Measurements from ENCODE around the gene C1orf122.
"Not testable (repeated sequence)": the region's sequence is repeated elsewhere in the genome, so short reads cannot be mapped to it uniquely, and the experiment has no call there.

The C1orf122 gene

DNA sequence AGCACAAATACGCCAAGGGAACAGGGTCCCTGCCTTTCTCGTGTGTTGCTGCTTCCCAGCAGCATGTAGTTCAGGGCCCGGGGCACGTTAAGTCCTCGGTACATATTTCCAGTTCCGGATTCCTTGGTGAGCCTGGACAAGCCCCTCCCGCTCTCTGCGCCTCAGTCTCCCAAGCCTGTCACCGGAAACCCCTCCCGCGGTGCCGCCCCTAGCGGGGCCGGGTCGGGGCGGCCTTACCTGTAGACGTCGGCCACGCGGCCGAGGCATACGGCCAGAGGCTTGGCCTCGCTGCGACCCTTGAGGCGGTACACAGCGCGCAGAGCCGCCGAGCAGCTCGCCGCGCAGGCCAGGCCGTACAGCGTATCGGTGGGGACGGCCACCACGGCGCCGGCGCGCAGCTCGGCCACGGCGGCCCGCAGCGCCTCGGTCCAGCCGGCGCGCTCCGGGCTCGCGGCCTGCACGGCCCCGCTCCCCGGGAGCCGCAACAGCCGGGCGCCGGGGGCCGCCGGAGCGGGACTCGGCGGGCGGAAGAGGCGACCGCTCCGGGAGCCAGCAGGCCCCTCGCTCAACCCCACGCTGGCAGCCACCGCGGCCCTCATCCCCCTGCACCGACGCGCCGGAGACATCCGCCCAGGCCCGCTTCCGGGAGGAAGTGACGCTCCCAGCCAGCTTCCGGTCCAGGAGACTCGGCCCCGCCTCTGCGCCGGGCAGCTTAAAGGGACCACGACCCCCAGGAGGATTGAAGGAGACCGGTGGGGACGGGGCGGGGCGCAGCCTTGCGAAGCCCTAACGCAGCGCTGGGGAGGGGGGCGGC, at the start of gene C1orf122, which contains the start of gene YRDC:
Gene C1orf122 (plus strand): TSS at position 236 of the 814 bp plus-strand sequence. CDS start 615 bp downstream, outside the sequence.
Gene YRDC (minus strand): TSS at position 654 of the 814 bp plus-strand sequence. CDS start 28 bp downstream, at position 626.
- peak; percentile 100 for DNase-seq (ENCODE audit: insufficient read length, low spot score)
- FAIRE-seq, result peak; percentile 85

DNA sequence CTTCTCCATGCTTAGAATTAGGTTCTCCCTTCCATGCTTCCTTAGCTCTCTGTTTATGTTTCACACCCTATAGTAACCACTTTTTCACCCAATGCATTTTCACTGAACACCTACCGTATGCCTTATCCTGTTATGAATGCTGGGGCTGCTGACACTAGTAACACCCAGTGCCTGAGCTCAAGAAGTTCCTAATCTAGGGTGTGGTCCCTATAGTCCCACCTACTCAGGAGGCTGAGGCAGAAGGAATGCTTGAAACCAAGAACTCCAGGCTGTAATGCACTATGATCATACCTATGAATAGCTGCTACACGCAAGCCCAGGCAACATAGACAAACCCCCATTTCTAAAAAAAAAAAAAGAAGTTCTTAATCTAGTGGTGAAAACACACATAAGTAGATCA, 48.1 kb upstream of the C1orf122 start:
- DNase-seq (ENCODE audit: insufficient read length, low spot score) (no peak), FAIRE-seq (no peak)

DNA sequence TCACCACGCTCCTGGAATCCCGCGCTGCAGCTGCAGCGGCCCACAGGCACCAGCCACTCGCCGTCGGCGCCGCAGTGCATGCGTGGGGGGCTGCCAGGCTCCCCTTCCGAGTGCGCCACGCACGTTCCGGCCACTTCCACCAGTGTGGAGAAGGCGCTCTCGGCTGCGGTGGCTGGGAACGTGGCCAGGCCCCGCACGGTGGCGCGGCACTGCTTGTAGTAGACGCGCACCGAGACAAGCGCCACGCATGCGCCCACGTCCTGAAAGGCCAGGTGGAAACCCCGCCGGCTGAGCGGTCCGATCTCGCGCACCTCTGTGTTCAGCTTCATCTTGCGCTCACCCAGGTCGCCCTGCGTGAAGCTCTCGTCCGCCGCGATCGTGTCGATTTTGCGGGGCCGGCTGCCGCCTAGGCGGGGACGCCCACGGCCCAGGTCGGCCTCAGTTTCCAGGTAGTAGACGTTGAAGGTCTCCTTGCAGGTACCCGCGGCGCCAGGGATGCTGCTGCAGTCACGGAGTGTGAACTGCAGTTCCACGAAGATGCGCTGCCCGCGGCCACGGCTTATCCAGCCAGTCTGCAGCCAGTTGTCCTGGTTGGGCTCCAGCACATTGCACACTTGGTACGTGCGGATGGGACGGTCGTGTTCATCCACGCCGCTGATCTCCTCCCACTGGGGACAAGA, 46.0 kb upstream of the C1orf122 start:
- DNase-seq (ENCODE audit: insufficient read length, low spot score), result no peak
- no peak for FAIRE-seq

DNA sequence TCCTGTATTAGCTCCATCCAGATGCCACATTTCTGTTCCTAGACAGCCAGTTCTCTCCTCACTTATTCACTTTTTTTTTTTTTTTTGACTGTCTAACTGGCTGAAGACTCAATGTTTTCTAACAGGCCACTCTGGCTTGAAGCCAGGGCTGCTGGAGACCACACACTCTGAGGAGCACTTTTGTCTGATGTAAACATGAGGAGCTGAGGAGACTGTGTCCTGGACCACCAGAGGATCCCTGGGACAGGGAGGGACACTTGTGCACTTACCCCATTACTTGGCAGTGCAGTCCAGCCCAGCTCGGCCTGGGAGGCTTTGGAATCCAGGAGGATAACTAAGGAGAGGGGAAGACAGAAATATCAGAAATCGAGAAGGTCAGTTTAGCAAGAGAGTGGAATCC, 45.1 kb upstream of the C1orf122 start:
- FAIRE-seq, result no peak

DNA sequence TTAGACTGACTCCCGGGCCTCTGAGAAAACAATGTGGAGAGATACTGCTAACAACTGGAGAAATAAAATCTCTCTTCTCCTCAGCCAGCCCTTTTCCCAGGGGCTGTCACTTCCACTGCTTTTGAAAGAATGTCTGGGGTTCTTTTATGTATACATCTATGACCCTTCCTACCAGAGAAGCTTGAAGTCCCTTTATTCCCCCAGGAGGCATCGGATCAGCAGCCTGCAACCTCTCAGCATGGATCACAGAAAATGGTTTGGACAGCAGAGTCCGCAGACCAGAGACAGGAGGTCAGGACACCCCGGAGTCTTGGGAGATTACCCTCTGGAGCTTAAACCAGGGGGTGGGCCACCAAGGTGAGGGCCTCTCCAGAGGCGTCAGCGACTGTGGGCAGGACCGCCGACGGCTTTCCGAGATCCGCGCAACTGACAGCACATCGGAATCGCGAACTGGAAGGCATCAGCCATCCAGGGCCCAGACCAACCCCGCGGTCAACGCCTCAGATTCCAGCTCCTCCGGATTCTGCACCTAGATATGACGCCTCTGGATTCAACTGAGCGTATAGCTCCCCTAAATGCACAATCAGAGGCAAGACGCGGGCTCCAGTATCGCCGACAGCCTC, 43.7 kb upstream of the C1orf122 start:
- DNase-seq (ENCODE audit: insufficient read length, low spot score) (no peak), FAIRE-seq (no peak)

More for the DNA sequence above, 45.1 kb upstream of the C1orf122 start:
- DNase-seq (ENCODE audit: insufficient read length, low spot score), result no peak

DNA sequence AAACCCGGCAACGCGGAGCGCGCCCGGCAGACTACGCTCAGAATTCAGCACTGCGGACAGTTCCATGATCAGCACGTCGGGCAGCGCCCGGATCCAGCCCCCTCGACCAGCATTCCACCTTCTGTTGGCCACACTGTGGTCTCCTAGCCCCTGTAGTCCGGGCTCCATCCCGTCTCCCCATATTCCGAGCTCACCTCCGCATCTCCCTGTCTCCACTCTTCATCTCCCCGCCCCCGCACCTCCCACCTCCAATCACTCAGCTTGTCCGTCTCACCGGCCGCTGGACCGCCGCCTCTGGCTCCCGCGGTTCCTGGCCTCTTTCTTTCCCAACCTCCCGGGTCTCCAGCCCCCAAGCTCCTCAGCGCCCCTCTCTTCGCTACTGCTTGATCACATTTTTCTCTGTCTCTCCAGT, 43.2 kb upstream of the C1orf122 start:
- FAIRE-seq (no peak), DNase-seq (ENCODE audit: insufficient read length, low spot score) (no peak)

DNA sequence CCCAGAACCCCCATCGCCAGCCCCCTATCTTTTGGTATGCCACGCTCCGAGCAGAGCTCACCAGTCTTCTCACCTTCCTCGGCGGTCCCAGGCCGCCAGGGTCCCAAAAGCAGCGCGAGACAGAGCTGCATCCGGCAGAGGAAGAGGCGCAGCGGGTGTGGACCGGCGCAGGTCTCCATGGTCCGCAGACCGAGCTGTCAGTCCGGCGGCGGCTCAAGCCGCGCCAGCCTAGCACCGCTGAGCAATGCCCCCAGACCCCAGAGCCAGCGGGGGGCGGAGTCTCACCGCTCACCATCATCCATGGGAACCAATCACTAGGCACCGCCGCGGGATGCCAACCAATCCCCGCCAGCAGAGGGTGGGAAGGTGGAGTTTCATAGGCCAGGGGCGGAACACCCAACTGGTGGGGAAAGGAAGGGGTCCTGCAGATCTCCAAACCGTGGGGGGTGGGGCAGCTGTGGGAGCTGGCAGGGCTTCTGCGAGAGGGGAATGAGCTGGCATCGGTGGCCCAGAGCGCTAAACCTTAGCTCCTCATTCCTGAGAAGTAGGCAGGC, 42.6 kb upstream of the C1orf122 start, which contains the start of gene EPHA10:
Gene EPHA10 (minus strand): TSS at position 233 of the 554 bp plus-strand sequence. CDS start 54 bp downstream, at position 179.
- FAIRE-seq (no peak), DNase-seq (ENCODE audit: insufficient read length, low spot score) (no peak)

DNA sequence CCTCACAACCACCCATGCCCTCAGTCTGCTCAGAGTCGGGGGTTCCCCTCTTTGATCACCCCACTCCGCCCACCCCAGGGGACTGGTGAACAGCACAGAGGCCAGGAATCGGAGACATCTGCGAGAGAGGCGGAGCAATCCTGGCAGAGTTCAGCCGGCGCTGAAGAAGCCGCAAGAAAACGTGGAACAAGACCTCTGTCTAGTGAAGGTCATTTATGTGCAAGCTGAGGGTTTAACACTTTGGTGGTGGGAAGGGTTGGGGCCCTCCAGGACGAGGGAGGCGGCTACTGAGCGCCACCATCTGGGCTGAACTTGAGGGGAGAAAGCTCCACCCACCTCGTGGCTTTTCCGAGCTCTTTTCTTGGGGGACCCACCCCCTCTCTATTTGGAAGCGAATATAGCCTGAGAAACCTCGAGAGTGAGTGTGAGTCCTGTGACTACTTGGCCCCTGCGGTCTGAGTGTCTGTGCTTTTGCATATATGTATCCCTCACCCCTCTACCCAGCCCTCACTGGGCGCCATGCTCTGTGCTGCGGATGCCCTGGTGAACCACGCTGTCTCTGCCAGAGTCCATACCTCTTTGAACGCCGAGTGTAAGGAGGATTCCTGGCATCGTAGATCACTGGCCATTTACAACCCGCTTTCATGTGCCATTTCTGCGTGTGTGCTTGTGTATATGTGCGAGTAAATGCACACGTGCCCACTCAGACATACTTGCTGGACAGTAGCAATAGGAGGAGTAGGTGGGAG, 41.5 kb upstream of the C1orf122 start:
- DNase-seq (ENCODE audit: insufficient read length, low spot score) (no peak), FAIRE-seq (no peak)

DNA sequence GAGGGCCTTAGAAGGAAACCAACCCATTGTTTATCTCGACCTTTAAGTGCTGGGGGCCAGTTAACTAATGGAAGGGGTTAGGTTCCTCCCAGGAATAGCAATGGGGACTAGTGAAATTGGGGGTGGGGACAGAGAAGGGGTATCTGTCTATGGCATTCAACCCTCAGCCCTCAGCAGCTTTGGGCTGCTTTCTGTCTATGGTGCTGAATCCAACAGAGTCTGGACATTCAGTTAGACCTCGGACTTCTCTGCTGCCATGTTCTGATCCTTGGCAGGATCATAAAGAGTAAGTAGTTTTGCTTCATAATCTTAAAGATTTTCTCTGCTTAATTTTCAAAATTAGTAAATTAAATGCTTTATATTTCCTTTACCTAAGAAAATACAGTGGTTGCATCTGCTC, 40.1 kb upstream of the C1orf122 start:
- no peak for FAIRE-seq

DNA sequence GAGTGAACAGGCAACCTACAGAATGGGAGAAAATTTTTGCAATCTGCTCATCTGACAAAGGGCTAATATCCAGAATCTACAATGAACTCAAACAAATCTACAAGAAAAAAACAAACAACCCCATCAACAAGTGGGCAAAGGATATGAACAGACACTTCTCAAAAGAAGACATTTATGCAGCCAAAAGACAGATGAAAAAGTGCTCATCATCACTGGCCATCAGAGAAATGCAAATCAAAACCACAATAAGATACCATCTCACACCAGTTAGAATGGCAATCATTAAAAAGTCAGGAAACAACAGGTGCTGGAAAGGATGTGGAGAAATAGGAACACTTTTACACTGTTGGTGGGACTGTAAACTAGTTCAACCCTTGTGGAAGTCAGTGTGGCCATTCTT, 36.1 kb upstream of the C1orf122 start:
- DNase-seq (ENCODE audit: insufficient read length, low spot score); FAIRE-seq: not testable (repeated sequence)

More for the DNA sequence above, 40.1 kb upstream of the C1orf122 start:
- no peak for DNase-seq (ENCODE audit: insufficient read length, low spot score)

DNA sequence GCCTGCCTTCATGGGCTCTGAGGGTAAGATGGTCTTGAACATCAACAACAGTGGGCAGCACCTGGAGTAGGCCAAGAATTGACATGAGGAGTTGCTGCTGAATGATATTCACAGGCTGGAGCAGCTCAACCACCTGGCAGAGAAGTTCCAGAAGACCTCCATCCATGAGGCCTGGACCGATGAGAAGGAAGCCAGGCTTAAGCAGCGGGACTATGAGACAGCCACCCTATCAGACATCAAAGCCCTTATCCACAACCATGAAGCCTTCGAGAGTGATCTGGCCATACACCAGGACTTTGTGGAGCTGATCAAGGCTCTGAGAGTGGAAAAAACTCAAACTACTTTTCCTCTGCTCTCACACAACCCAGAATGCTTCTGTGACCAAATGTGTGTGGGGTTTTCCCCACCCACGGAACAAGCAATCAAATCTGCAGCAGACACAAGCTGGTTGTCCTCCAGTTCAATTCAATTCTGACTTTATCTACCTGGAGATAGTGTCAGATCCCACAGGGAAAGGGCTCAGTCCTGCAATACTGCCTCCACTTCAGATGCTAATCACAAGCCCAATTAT, 30.6 kb upstream of the C1orf122 start:
- DNase-seq (ENCODE audit: insufficient read length, low spot score), result no peak
- FAIRE-seq, result no peak

DNA sequence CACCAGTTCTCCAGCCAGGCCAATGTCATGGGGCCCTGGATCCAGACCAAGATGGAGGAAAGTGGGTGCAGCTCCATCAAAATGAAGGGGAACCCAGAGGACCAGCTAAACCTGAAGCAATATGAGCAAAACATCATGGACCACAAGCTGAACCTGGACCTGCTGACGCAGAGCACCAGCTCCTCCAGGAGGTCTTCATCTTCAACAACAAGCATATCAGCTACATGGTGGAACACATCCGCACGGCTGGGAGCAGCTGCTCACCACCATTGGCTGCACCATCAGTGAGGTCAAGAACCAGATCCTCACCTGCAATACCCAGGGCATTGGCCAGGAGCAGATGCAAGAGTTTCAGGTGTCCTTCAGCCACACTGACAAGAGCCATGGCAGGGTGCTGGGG, 28.9 kb upstream of the C1orf122 start:
- FAIRE-seq (no peak), DNase-seq (ENCODE audit: insufficient read length, low spot score) (no peak)

DNA sequence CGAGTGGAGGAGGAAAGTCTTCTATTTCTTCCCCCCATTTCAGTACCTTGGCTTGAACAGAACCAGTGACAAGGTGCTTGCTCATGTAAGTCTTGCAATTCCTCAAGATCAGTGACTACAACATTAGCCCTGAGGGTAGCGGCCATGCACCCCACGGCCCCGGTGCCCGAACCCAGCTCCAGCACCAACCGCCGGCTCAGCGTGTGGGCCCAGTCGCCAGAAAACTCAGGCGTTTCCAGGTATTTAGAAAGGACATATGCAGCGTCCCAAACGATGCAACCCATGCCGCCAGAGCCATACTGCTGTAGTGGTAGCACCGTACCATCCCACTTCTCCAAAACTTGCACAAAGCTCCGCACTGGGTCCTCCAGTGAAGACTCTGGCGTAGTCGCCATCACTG, 25.1 kb upstream of the C1orf122 start:
- DNase-seq (ENCODE audit: insufficient read length, low spot score), result no peak
- FAIRE-seq, result no peak

DNA sequence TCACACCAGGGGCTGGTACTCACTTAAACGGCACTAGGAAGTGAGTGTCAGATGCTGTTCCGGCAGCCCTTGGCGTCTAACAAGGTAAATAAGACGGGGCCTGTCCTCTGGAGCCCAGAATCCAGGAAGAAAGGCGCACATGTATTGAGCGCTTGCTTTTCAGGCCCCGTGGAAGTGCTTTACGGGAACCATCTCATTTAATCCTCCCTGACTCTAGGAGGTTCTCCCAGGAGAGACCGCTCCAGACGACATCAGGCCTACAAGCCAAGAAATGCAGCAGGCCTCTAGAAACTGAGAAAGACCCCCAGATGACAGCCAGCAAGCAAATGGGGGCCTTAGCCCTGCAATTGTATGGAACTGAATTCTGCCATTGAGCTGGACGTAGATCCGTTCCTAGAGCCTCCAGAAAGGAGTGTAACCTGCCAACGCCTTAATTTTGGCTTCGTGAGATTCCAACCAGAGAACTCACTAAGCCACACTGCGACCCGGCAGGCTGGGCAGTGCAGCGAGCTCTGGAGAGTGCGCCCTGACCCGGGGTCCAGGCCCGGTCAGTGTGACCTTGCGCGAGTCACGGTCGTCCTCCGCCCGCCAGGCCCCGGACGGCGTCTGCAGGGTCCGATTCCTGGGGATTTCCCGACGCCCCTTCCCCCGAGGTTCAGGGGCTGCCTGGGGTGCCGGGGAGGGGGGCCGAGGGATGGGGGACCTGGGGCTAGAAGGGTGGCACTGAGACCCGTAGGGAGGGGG, 14.5 kb upstream of the C1orf122 start:
- DNase-seq (ENCODE audit: insufficient read length, low spot score) (no peak), FAIRE-seq (no peak)

DNA sequence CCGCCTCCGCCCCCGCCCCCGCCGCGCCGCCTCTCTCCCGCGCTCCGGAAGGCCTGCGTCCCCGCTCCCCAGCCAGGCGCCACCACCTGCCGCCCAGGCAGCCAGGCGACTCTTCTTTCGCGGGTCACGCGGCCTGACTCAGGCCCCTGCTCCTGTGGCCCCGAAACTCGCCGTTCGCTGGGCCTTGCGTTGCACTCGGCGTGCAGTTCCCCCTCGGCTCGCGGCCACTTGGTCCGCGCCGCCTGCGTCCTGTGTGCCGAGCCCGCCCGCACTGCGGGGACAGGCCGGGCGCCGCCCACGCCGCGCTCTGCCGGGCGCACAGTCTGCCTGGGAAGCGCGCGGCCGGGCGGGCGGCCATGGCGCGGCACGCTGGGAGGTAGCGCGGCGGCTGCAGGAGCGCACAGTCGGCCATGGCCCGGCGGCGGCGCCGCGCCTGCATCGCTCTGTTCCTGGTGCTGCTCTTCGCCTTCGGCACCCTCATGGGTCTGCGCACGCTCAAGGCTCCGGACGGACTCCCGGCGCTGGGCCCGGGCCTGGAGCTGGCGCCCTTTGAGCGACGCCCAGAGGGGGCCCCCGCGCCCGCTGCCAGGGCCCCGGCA, 13.7 kb upstream of the C1orf122 start, which contains the start of gene MANEAL:
Gene MANEAL (plus strand): TSS at position 75 of the 599 bp plus-strand sequence. CDS start 336 bp downstream, at position 411.
- FAIRE-seq, result no peak
- peak; percentile 81 for DNase-seq (ENCODE audit: insufficient read length, low spot score)

DNA sequence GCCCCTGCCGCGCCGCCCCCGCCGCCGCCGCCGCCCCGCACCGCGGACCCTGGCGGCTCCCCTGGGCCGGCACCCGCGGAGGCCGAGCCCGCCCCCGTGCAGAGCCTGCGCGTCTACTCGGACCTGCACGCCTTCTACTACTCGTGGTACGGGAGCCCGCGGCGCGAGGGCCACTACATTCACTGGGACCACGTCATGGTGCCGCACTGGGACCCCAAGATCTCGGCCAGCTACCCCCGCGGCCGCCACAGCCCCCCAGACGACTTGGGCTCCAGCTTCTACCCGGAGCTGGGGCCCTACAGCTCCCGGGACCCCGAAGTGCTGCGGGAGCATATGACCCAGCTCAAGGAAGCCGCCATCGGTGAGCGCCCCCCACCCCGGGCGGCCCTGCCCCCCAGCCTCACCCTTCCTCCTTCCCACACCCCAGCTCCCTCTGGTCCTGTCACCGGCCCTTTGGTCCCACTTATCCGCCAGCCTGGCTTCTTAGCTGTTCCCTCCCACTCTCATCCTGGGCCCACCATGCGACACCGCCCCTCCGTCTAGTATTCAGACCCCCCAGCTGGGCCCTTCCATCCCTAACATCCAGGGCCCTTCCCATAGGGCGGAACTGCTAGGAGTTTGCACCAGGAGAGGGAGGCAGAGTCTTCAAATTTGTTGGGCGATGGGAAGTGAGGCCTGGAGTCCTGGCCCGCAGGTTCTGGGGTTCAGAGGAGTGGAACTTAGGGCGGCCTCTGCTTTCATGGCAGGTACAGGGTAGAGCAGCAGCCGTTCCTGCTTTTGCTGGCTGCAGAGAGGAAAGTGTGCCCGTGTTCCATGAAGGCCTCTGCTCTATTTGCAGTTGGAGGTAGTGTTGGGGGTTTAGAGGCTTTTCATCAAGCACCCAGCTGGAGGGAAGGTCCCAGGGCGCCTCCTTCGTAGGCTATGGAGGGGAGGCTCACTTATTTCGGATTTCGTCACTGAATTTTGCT, 12.9 kb upstream of the C1orf122 start:
- FAIRE-seq (no peak), DNase-seq (ENCODE audit: insufficient read length, low spot score) (peak; percentile 43)

DNA sequence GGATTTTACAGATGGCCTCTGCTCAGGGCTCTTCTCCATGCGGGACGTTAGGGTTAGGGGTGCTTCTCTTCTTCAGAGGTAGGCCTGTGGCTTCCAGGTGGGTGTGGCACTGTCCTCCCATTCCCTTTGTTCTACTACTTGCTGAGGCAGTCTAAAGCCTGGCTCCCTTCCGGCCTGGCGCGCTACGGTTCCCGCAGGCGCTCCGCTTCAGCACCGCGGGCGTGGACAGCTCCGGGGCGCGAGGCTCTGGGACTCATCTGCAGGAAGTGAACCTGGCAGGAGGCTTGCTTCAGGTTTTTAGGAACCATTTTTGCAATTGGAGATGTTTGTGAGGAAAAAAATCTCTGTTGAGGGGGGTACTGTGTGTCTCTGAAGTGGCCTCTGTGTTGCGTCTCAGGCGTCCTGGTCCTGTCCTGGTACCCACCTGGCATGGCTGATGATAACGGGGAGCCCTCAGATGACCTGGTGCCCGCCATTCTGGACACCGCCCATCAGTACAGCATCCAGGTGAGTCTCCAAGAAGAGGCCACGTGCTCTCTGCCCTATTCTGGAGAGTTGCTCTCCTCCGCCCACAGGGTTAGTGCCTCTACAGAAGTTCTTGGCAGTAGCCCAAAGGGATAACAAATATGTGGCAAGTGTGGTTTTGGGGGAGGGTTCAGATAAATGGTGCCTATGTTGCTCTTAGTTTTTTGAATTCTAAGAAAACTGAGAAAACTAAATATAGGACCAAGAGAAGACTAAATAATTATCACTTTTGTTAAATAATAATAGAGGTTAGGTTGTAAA, 12.1 kb upstream of the C1orf122 start:
- DNase-seq (ENCODE audit: insufficient read length, low spot score), result peak; percentile 56

More for the DNA sequence above, 12.1 kb upstream of the C1orf122 start:
- no peak for FAIRE-seq

Measured in GM19239 (cell line).